ENCODE measurements around the gene FGD1. TPM values are rescaled to one million over a fixed set of nuclear protein-coding genes. Genes with fewer than 3 reads are reported as not detected.

Gene FGD1
- total RNA-seq, 1 experiment from 2014 or later, result 9.9 TPM

DNA sequence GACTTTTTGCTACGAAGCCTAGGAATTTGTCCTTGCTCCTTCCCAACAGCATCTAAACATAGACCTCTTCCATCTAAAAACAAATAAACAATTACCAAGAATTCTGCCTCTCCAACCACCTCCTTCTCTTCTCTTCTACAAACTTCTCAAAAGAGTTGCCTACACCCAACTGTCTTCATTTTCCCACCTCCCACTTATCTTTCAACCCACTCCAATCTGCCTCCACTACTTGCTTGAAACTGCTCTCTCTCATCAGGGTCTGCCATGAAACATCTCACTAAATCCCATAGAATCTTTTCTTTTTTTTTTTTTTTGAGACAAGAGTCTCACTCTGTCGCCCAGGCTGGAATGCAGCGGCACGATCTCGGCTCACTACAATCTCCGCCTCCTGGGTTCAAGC, 902 bp upstream of the FGD1 start:
- H3K27me3 ChIP-seq (ENCODE audit: low read length), result no peaks in the 10 kb centered on the region
- no peak for TF ChIP-seq EZH2 (IDR thresholded peaks at IDR 0.05; ENCODE audit: low read length, unreplicated experiment)
- TF ChIP-seq, protein P1, sequence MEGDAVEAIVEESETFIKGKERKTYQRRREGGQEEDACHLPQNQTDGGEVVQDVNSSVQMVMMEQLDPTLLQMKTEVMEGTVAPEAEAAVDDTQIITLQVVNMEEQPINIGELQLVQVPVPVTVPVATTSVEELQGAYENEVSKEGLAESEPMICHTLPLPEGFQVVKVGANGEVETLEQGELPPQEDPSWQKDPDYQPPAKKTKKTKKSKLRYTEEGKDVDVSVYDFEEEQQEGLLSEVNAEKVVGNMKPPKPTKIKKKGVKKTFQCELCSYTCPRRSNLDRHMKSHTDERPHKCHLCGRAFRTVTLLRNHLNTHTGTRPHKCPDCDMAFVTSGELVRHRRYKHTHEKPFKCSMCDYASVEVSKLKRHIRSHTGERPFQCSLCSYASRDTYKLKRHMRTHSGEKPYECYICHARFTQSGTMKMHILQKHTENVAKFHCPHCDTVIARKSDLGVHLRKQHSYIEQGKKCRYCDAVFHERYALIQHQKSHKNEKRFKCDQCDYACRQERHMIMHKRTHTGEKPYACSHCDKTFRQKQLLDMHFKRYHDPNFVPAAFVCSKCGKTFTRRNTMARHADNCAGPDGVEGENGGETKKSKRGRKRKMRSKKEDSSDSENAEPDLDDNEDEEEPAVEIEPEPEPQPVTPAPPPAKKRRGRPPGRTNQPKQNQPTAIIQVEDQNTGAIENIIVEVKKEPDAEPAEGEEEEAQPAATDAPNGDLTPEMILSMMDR (conservative IDR thresholded peaks at IDR 0.05; ENCODE audit: low read depth, low read length), result no peak
- no peak for TF ChIP-seq EZH2phosphoT487 (IDR thresholded peaks at IDR 0.05; ENCODE audit: borderline replicate concordance, low read length)
- H2AFZ ChIP-seq (ENCODE audit: low read length), result no peak overlapping the region
- no peak overlapping the region for H3K27ac ChIP-seq (ENCODE audit: low read length)
- H3K9me2 ChIP-seq (replicated peaks; ENCODE audit: low read length), result no peaks in the 10 kb centered on the region
- POLR2A ChIA-PET (ENCODE audit: unreplicated experiment), result no interaction called here
- H3K4me3 ChIP-seq (ENCODE audit: low read length), result no peak overlapping the region
- no peak overlapping the region for H3K4me2 ChIP-seq (ENCODE audit: low read length)
- no peaks in the 10 kb centered on the region for H4K20me1 ChIP-seq (ENCODE audit: low read length)
- H3K36me3 ChIP-seq (ENCODE audit: low read depth, low read length), result no peaks in the 10 kb centered on the region
- H3K9me3 ChIP-seq (ENCODE audit: low read length), result no peaks in the 10 kb centered on the region
- peaks cover 30% of the 10 kb centered on the region for H3K79me2 ChIP-seq (ENCODE audit: low read length)
- no peak overlapping the region for H3K9ac ChIP-seq (ENCODE audit: low read length)
- CTCF ChIA-PET, result no interaction called here
- intact Hi-C loops (cut with micrococcal nuclease), result no loop called here
- DNase-seq, result no peak
- no peaks in the 10 kb centered on the region for H3F3A ChIP-seq (ENCODE audit: low read length, unreplicated experiment)
- ATAC-seq, result no peak
- no TSS peak for BruUV-seq (replicated peaks)
- H3K4me1 ChIP-seq (ENCODE audit: insufficient read depth, low read length), result peaks cover 14% of the 10 kb centered on the region

DNA sequence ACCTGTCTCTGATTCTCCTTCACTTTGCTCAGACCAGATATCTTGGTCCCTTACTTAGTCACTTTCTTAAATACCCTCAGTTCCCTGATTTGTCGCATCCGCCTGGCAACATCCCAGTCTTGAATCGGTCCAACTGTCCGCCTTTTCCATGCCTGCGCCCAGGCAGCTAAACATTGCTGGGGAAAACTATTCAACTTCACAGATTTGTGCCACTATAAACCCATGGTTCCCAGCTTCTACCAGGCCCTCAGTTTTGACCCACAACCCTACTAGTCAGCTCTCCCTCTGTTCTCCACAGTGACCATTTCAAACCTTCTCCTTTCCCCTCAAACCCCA, 451 bp upstream of the FGD1 start:
- no peak for TF ChIP-seq EZH2phosphoT487 (IDR thresholded peaks at IDR 0.05; ENCODE audit: borderline replicate concordance, low read length)
- TF ChIP-seq, protein P1 (conservative IDR thresholded peaks at IDR 0.05; ENCODE audit: low read depth, low read length), result no peak
- no peak for TF ChIP-seq EZH2 (IDR thresholded peaks at IDR 0.05; ENCODE audit: low read length, unreplicated experiment)
- no peaks in the 10 kb centered on the region for H3F3A ChIP-seq (ENCODE audit: low read length, unreplicated experiment)
- H3K79me2 ChIP-seq (ENCODE audit: low read length), result peaks cover 34% of the 10 kb centered on the region
- H3K9me3 ChIP-seq (ENCODE audit: low read length), result no peaks in the 10 kb centered on the region
- H3K36me3 ChIP-seq (ENCODE audit: low read depth, low read length), result no peaks in the 10 kb centered on the region
- ATAC-seq, result no peak
- no peaks in the 10 kb centered on the region for H4K20me1 ChIP-seq (ENCODE audit: low read length)
- peak overlapping the region; percentile 84 for H3K4me3 ChIP-seq (ENCODE audit: low read length)
- peak overlapping the region; percentile 84 for H3K4me2 ChIP-seq (ENCODE audit: low read length)
- peak overlapping the region; percentile 93 for H2AFZ ChIP-seq (ENCODE audit: low read length)
- intact Hi-C loops (cut with micrococcal nuclease), result no loop called here
- POLR2A ChIA-PET (ENCODE audit: unreplicated experiment), result no interaction called here
- H3K4me1 ChIP-seq (ENCODE audit: insufficient read depth, low read length), result peaks cover 17% of the 10 kb centered on the region
- no peak overlapping the region for H3K27ac ChIP-seq (ENCODE audit: low read length)
- CTCF ChIA-PET, result no interaction called here
- H3K9me2 ChIP-seq (replicated peaks; ENCODE audit: low read length), result no peaks in the 10 kb centered on the region
- no peaks in the 10 kb centered on the region for H3K27me3 ChIP-seq (ENCODE audit: low read length)
- 0 out of 2 replicates have a peak overlapping the region, but pooled peaks have one; percentile 77 for H3K9ac ChIP-seq (ENCODE audit: low read length)
- DNase-seq, result no peak
- no TSS peak for BruUV-seq (replicated peaks)

DNA sequence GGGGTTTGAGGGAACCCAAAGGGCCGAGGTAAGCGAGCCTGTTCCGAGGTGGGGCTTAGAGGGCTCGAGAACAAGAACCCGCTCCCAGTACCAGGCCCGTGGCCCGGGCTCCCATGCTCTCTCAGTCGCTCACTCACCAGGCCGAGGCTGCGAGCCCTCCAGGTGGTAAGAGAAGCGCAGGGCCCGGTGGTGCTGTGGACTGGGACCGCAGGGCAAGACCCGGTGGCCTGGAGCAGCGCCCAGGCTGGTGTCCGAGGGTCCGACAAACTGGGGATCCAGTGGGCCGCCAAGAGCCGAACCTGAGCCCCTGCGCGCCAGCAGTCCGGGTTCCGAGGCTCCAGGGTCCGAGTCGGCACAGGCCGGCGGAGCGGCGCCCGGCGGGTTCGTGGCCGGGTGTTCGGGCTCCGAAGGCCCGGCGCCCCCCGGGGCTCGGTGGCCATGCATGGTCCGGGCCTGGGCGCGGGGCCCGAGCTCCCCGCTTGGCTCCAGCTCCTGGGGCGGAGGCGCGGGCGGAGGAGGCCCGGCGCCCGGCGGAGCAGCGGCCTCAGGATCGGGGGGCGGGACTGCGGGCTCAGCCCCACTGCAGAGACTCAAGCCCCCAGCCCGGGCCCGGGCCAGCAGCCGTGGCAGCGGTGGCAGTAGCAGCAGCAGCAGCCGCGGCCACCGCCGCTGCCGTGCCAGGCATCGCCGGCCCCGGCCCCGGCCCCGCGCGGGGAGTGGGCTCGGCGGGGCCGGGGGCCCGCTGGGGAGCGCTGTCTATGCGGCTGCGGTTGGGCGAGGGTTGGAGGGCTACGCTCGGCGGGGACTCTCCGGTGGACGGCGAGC, 833 bp downstream of the FGD1 start:
- no peaks in the 10 kb centered on the region for H3K9me3 ChIP-seq (ENCODE audit: low read length)
- intact Hi-C loops (cut with micrococcal nuclease), result no loop called here
- peak overlapping the region; percentile 84 for H3K4me3 ChIP-seq (ENCODE audit: low read length)
- peak overlapping the region; percentile 77 for H3K9ac ChIP-seq (ENCODE audit: low read length)
- H3K79me2 ChIP-seq (ENCODE audit: low read length), result peaks cover 41% of the 10 kb centered on the region
- TF ChIP-seq EZH2phosphoT487 (IDR thresholded peaks at IDR 0.05; ENCODE audit: borderline replicate concordance, low read length), result no peak
- TF ChIP-seq, protein P1 (conservative IDR thresholded peaks at IDR 0.05; ENCODE audit: low read depth, low read length), result no peak
- no peak for TF ChIP-seq EZH2 (IDR thresholded peaks at IDR 0.05; ENCODE audit: low read length, unreplicated experiment)
- H2AFZ ChIP-seq (ENCODE audit: low read length), result peak overlapping the region; percentile 93
- peaks cover 17% of the 10 kb centered on the region for H3K4me1 ChIP-seq (ENCODE audit: insufficient read depth, low read length)
- H3K9me2 ChIP-seq (replicated peaks; ENCODE audit: low read length), result no peaks in the 10 kb centered on the region
- ATAC-seq, result peak; percentile 37
- ChIA-PET POLR2A (ENCODE audit: unreplicated experiment) (no interaction called here), CTCF (no interaction called here)
- no peaks in the 10 kb centered on the region for H3K27me3 ChIP-seq (ENCODE audit: low read length)
- no peaks in the 10 kb centered on the region for H4K20me1 ChIP-seq (ENCODE audit: low read length)
- no TSS peak for BruUV-seq (replicated peaks)
- no peak overlapping the region for H3K27ac ChIP-seq (ENCODE audit: low read length)
- H3K4me2 ChIP-seq (ENCODE audit: low read length), result peak overlapping the region; percentile 84
- no peaks in the 10 kb centered on the region for H3K36me3 ChIP-seq (ENCODE audit: low read depth, low read length)
- H3F3A ChIP-seq (ENCODE audit: low read length, unreplicated experiment), result no peaks in the 10 kb centered on the region
- DNase-seq, result peak; percentile 28

Measured in PC-3 (cell line).